PC-9 (cell line): ENCODE measurements around the gene LRRC4C. TPM values are rescaled to one million over a fixed set of nuclear protein-coding genes. Genes with fewer than 3 reads are reported as not detected.

Source experiments
- BruUV-seq: library from RNA; stranded (reverse); fragments of 400-500 nt; replicated peaks from 2 replicates; lab custom pipeline; 2021; lab: Mats Ljungman, UMichigan
- CTCF ChIA-PET: fragments of 300-600 bp; sonication (Branson Sonifier 250); formaldehyde crosslinking; loops from one replicate; lab custom pipeline; 2022; ENCODE audit warnings: antibody characterized with exemption; lab: Charles Lee
- POLR2A ChIA-PET: fragments of 300-600 bp; sonication (Branson Sonifier 250); formaldehyde crosslinking; loops from one replicate; lab custom pipeline; 2022; ENCODE audit warnings: antibody characterized with exemption; ENCODE audit not compliant: unreplicated experiment; lab: Charles Lee
- DNase-seq, 2 experiments: peaks; one replicate each; pipeline versions ENCODE4 v3.0.0 to v3.0.0-alpha.2; 2015 to 2022; ENCODE audit warnings: mixed read lengths in 1 of 2
- H2AFZ ChIP-seq: fragments of 200-600 bp; sonication (generic); 2 replicates; pipeline ENCODE4 v1.8.1; 2017; ENCODE audit warnings: antibody characterized with exemption
- H3F3A ChIP-seq: fragments of 200-600 bp; sonication (generic); 2 replicates; pipeline ENCODE4 v1.8.1; 2017; ENCODE audit warnings: antibody characterized with exemption, mild to moderate bottlenecking, low read depth; ENCODE audit not compliant: insufficient read depth
- H3K27ac ChIP-seq: fragments of 200-600 bp; sonication (generic); 2 replicates; pipeline ENCODE4 v1.6.1; 2016; ENCODE audit warnings: mixed run types
- H3K27me3 ChIP-seq: fragments of 200-600 bp; sonication (generic); 2 replicates; pipeline ENCODE4 v1.6.1; 2016; ENCODE audit warnings: low read depth, mixed run types; ENCODE audit not compliant: insufficient read depth
- H3K36me3 ChIP-seq: fragments of 200-600 bp; sonication (generic); 2 replicates; pipeline ENCODE4 v1.6.1; 2016; ENCODE audit warnings: low read depth, mixed run types
- H3K4me1 ChIP-seq: fragments of 200-600 bp; sonication (generic); replicated peaks from 2 replicates; pipeline ENCODE4 v1.6.1; 2016; ENCODE audit warnings: mixed run types; ENCODE audit not compliant: insufficient read depth
- H3K4me2 ChIP-seq: fragments of 200-600 bp; sonication (generic); 2 replicates; pipeline ENCODE4 v1.6.1; 2017; ENCODE audit warnings: mixed run types
- H3K4me3 ChIP-seq: fragments of 200-600 bp; sonication (generic); 2 replicates; pipeline ENCODE4 v1.6.1; 2016; ENCODE audit warnings: mixed run types
- H3K79me2 ChIP-seq: fragments of 200-600 bp; sonication (generic); 2 replicates; pipeline ENCODE4 v1.6.1; 2017; ENCODE audit warnings: low read depth, mixed run types
- H3K9me2 ChIP-seq: fragments of 200-600 bp; sonication (generic); 2 replicates; pipeline ENCODE4 v1.8.1; 2017; ENCODE audit warnings: mild to moderate bottlenecking; ENCODE audit not compliant: insufficient read depth
- H3K9me3 ChIP-seq: fragments of 200-600 bp; sonication (generic); 2 replicates; pipeline ENCODE4 v1.8.1; 2016; ENCODE audit warnings: low read depth; ENCODE audit not compliant: insufficient read depth
- H4K20me1 ChIP-seq: fragments of 200-600 bp; sonication (generic); 2 replicates; pipeline ENCODE4 v1.8.1; 2017; ENCODE audit not compliant: insufficient read depth
- CTCF ChIP-seq: fragments of 200-600 bp; sonication (generic); conservative IDR thresholded peaks from 2 replicates; pipeline ENCODE4 v1.6.1; 2017; ENCODE audit warnings: mixed run types, antibody characterized with exemption, mild to moderate bottlenecking, moderate library complexity
- EZH2 ChIP-seq: fragments of 200-600 bp; sonication (generic); IDR thresholded peaks from 2 replicates; pipeline ENCODE4 v1.8.0; 2017; ENCODE audit warnings: antibody characterized with exemption, low read depth
- intact Hi-C: fragments of 100-400 bp; cut with micrococcal nuclease; formaldehyde crosslinking; loops from one replicate; pipeline ENCODE4 v1.10.0; 2022; ENCODE audit not compliant: unreplicated experiment
- total RNA-seq: library from RNA; stranded (reverse); gene quantifications from 2 replicates; pipeline ENCODE4 v1.2.3, GENCODE V29; 2021

Gene LRRC4C
- total RNA-seq, 1 experiment from 2014 or later: not detected

- no peaks in the 10 kb centered on the region for H3K4me1 ChIP-seq
- H4K20me1 ChIP-seq: no peaks in the 10 kb centered on the region
- no peak overlapping the region for H3K27ac ChIP-seq
- H3K9me2 ChIP-seq: no peaks in the 10 kb centered on the region
- H3K79me2 ChIP-seq: no peaks in the 10 kb centered on the region
- H3K27me3 ChIP-seq: no peaks in the 10 kb centered on the region
- BruUV-seq: no TSS peak
- DNase-seq: no peak
- intact Hi-C loops: no loop called here
- H3F3A ChIP-seq: no peaks in the 10 kb centered on the region
- no peaks in the 10 kb centered on the region for H3K9me3 ChIP-seq
- ChIA-PET POLR2A (no interaction called here), CTCF (no interaction called here)
- H3K4me2 ChIP-seq: no peak overlapping the region
- no peak overlapping the region for H2AFZ ChIP-seq
- no peak overlapping the region for H3K4me3 ChIP-seq
- no peak for TF ChIP-seq EZH2
- TF ChIP-seq CTCF: no peak
- no peaks in the 10 kb centered on the region for H3K36me3 ChIP-seq
Observed at GRCh38 chr11:40287916-40288803, 1171.3 kb downstream of the LRRC4C start.

- H3K9me2 ChIP-seq: no peaks in the 10 kb centered on the region
- H3K9me3 ChIP-seq: no peaks in the 10 kb centered on the region
- H3K27me3 ChIP-seq: peaks cover 11% of the 10 kb centered on the region
- ChIA-PET CTCF (no interaction called here), POLR2A (no interaction called here)
- H2AFZ ChIP-seq: no peak overlapping the region
- DNase-seq: no peak
- no peaks in the 10 kb centered on the region for H3K4me1 ChIP-seq
- H3F3A ChIP-seq: no peaks in the 10 kb centered on the region
- TF ChIP-seq EZH2: no peak
- TF ChIP-seq CTCF: no peak
- intact Hi-C loops: no loop called here
- H3K79me2 ChIP-seq: no peaks in the 10 kb centered on the region
- H3K36me3 ChIP-seq: no peaks in the 10 kb centered on the region
- no peak overlapping the region for H3K4me2 ChIP-seq
- H3K27ac ChIP-seq: no peak overlapping the region
- no peaks in the 10 kb centered on the region for H4K20me1 ChIP-seq
- H3K4me3 ChIP-seq: no peak overlapping the region
- no TSS peak for BruUV-seq
Observed at GRCh38 chr11:40286137-40286536, 1173.3 kb downstream of the LRRC4C start.

GRCh38 chr11:40285558-40285957 is 1173.9 kb downstream of the LRRC4C start:
- no peaks in the 10 kb centered on the region for H3K9me2 ChIP-seq
- no peaks in the 10 kb centered on the region for H3K4me1 ChIP-seq
- H3K36me3 ChIP-seq: no peaks in the 10 kb centered on the region
- H3K27ac ChIP-seq: no peak overlapping the region
- BruUV-seq: no TSS peak
- H3K4me2 ChIP-seq: no peak overlapping the region
- intact Hi-C loops: no loop called here
- H3K27me3 ChIP-seq: peaks cover 17% of the 10 kb centered on the region
- POLR2A ChIA-PET: no interaction called here
- TF ChIP-seq EZH2: no peak
- no peaks in the 10 kb centered on the region for H4K20me1 ChIP-seq
- no peaks in the 10 kb centered on the region for H3K9me3 ChIP-seq
- CTCF ChIA-PET: no interaction called here
- no peak overlapping the region for H2AFZ ChIP-seq
- DNase-seq: no peak
- H3F3A ChIP-seq: no peaks in the 10 kb centered on the region
- no peaks in the 10 kb centered on the region for H3K79me2 ChIP-seq
- no peak overlapping the region for H3K4me3 ChIP-seq
